ENCODE data around the gene KRT32.
"Not testable (repeated sequence)": the region's sequence is repeated elsewhere in the genome, so short reads cannot be mapped to it uniquely, and the experiment has no call there.

KRT32 gene

GRCh38 chr17:41433586-41433985 lies 33.6 kb downstream of the KRT32 start:
- no peak overlapping the region for H3K4me3 ChIP-seq (ENCODE audit: low read depth, low read length)

- not testable (repeated sequence) for H3K4me3 ChIP-seq (ENCODE audit: low read depth, low read length)
Observed at GRCh38 chr17:41430376-41430775, 36.8 kb downstream of the KRT32 start.

GRCh38 chr17:41429667-41430066 lies 37.5 kb downstream of the KRT32 start:
- H3K4me3 ChIP-seq (ENCODE audit: low read depth, low read length): no peak overlapping the region

GRCh38 chr17:41428591-41429291 lies 38.4 kb downstream of the KRT32 start:
- no peak overlapping the region for H3K4me3 ChIP-seq (ENCODE audit: low read depth, low read length)

- no peak within 1 kb of the TSS for H3K4me3 ChIP-seq (ENCODE audit: low read depth, low read length)
Observed at GRCh38 chr17:41424111-41424635, 43.0 kb downstream of the KRT32 start, which contains the start of gene KRT37. TSS of gene KRT37 (minus strand) at chr17:41424585. CDS start at chr17:41424523, 62 bp downstream.

- H3K4me3 ChIP-seq (ENCODE audit: low read depth, low read length): not testable (repeated sequence)
Observed at GRCh38 chr17:41422586-41422985, 44.6 kb downstream of the KRT32 start.

GRCh38 chr17:41421617-41422016 lies 45.6 kb downstream of the KRT32 start:
- no peak overlapping the region for H3K4me3 ChIP-seq (ENCODE audit: low read depth, low read length)

GRCh38 chr17:41421116-41421515 lies 46.1 kb downstream of the KRT32 start:
- H3K4me3 ChIP-seq (ENCODE audit: low read depth, low read length): no peak overlapping the region

GRCh38 chr17:41420134-41420533 lies 47.1 kb downstream of the KRT32 start:
- H3K4me3 ChIP-seq (ENCODE audit: low read depth, low read length): no peak overlapping the region

- no peak overlapping the region for H3K4me3 ChIP-seq (ENCODE audit: low read depth, low read length)
Observed at GRCh38 chr17:41419716-41420115, 47.5 kb downstream of the KRT32 start.

GRCh38 chr17:41418116-41418860 lies 48.9 kb downstream of the KRT32 start:
- no peak overlapping the region for H3K4me3 ChIP-seq (ENCODE audit: low read depth, low read length)

GRCh38 chr17:41417576-41418015 lies 49.6 kb downstream of the KRT32 start:
- no peak overlapping the region for H3K4me3 ChIP-seq (ENCODE audit: low read depth, low read length)

GRCh38 chr17:41417127-41417526 lies 50.1 kb downstream of the KRT32 start:
- H3K4me3 ChIP-seq (ENCODE audit: low read depth, low read length): no peak overlapping the region

GRCh38 chr17:41416479-41416878 lies 50.7 kb downstream of the KRT32 start:
- no peak overlapping the region for H3K4me3 ChIP-seq (ENCODE audit: low read depth, low read length)

- H3K4me3 ChIP-seq (ENCODE audit: low read depth, low read length): no peak overlapping the region
Observed at GRCh38 chr17:41415833-41416335, 51.3 kb downstream of the KRT32 start.

- H3K4me3 ChIP-seq (ENCODE audit: low read depth, low read length): no peak overlapping the region
Observed at GRCh38 chr17:41415411-41415810, 51.8 kb downstream of the KRT32 start.

- no peak overlapping the region for H3K4me3 ChIP-seq (ENCODE audit: low read depth, low read length)
Observed at GRCh38 chr17:41413982-41414381, 53.2 kb downstream of the KRT32 start.

- H3K4me3 ChIP-seq (ENCODE audit: low read depth, low read length): no peak overlapping the region
Observed at GRCh38 chr17:41413353-41413957, 53.7 kb downstream of the KRT32 start.

- no peak overlapping the region for H3K4me3 ChIP-seq (ENCODE audit: low read depth, low read length)
Observed at GRCh38 chr17:41411072-41411840, 55.9 kb downstream of the KRT32 start.
